ENCODE data around the gene EXT2. TPM values are rescaled to one million over a fixed set of nuclear protein-coding genes. Genes with fewer than 3 reads are reported as not detected.

Gene EXT2
- total and polyA plus RNA-seq, 2 of the 13 experiments (the other 11 are each of a cell fraction or from before 2014, with no cell fraction given): 61.5 to 68.7 TPM

GRCh38 chr11:44072757-44073658 is 22.5 kb upstream of the EXT2 start:
- Histone ChIP-seq H4K20me1 (ENCODE audit: insufficient read depth, low read length) (no peaks in the 10 kb centered on the region), H3K9ac (ENCODE audit: insufficient read depth, low read depth, low read length) (no peak overlapping the region), H3K79me2 (ENCODE audit: insufficient read depth, low read length) (no peaks in the 10 kb centered on the region), H3K36me3 (replicated peaks in 1 of 2; ENCODE audit: control insufficient read depth in 1 of 2, insufficient read depth in 2 of 2, low read length in 2 of 2) (no peaks in the 10 kb centered on the region), H3K27me3 (ENCODE audit: control insufficient read depth in 1 of 2, insufficient read depth in 2 of 2, low read length in 2 of 2) (no peaks in the 10 kb centered on the region; a peak in 1 of 5 replicates), H3K9me3 (ENCODE audit: low read length) (no peaks in the 10 kb centered on the region), H3K4me1 (ENCODE audit: insufficient read depth, low read length) (no peaks in the 10 kb centered on the region), H2AFZ (ENCODE audit: low read length) (no peak overlapping the region), H3K27ac (ENCODE audit: extremely low read length, insufficient read depth, low read length) (no peak overlapping the region), H3K4me3 (replicated peaks in 1 of 3; ENCODE audit: insufficient read depth in 1 of 3, low read depth in 2 of 3, low read length in 3 of 3) (no peak overlapping the region), H3K4me2 (ENCODE audit: low read depth, low read length) (no peak overlapping the region)
- TF ChIP-seq RFX5 (IDR thresholded peaks at IDR 0.05; ENCODE audit: low read depth, low read length) (peak; percentile 55; the same call in 1 of the 2 replicates), ZNF629 (CRISPR knock-in tag; conservative IDR thresholded peaks at IDR 0.05) (0 out of 2 replicates have a peak, but pooled peaks have one; percentile 15), FOXJ3 (CRISPR knock-in tag; IDR thresholded peaks at IDR 0.05; ENCODE audit: borderline replicate concordance) (no peak)
- intact Hi-C loops (cut with micrococcal nuclease; ENCODE audit: unreplicated experiment) (no loop called here), in situ Hi-C loops (cut with HindIII; ENCODE audit: extremely low pct_ligation_motif_present, low pct_unique_long_range_greater_than_20kb) (no loop called here)
- DNase-seq (ENCODE audit: low spot score) (no peak), FAIRE-seq (no peak), ATAC-seq (no peak)
- ChIA-PET CTCF (ENCODE audit: low intra/inter-chr PET ratio, low total read pairs) (no interaction called here), POLR2A (no interaction called here)
- BruUV-seq (replicated peaks): no TSS peak
- WGBS (ENCODE audit: low lambda C conversion rate): 66% methylated on average over 8 of the region's 8 CpGs

DNA sequence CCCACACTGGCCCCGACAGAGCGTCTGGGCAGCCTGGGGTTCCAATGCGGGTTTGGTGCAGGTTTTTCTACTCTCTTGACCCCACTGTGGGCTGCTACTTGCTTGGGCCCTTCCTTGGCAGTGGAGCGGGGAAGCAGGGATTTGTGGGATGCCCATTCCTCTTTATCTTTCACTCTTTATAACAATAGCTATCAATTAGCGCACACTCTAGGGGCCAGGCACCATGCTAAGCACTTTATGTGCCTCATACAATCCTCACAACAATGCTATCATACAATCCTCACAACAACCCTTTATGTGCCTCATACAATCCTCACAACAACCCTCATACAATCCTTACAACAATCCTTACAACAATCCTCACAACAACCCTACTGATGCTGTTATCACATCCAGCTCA is 16.7 kb upstream of the EXT2 start:
- POLR2A ChIA-PET: no interaction called here
- CTCF ChIA-PET (ENCODE audit: low intra/inter-chr PET ratio, low total read pairs): no interaction called here
- DNase-seq (ENCODE audit: low spot score) (no peak), FAIRE-seq (no peak), ATAC-seq (no peak)
- H3K36me3 ChIP-seq (replicated peaks in 1 of 2; ENCODE audit: control insufficient read depth in 1 of 2, insufficient read depth in 2 of 2, low read length in 2 of 2): no peaks in the 10 kb centered on the region
- H3K9ac ChIP-seq (ENCODE audit: insufficient read depth, low read depth, low read length): no peak overlapping the region
- WGBS (ENCODE audit: low lambda C conversion rate): 57% methylated on average over 5 of the region's 5 CpGs
- TF ChIP-seq, protein P1, sequence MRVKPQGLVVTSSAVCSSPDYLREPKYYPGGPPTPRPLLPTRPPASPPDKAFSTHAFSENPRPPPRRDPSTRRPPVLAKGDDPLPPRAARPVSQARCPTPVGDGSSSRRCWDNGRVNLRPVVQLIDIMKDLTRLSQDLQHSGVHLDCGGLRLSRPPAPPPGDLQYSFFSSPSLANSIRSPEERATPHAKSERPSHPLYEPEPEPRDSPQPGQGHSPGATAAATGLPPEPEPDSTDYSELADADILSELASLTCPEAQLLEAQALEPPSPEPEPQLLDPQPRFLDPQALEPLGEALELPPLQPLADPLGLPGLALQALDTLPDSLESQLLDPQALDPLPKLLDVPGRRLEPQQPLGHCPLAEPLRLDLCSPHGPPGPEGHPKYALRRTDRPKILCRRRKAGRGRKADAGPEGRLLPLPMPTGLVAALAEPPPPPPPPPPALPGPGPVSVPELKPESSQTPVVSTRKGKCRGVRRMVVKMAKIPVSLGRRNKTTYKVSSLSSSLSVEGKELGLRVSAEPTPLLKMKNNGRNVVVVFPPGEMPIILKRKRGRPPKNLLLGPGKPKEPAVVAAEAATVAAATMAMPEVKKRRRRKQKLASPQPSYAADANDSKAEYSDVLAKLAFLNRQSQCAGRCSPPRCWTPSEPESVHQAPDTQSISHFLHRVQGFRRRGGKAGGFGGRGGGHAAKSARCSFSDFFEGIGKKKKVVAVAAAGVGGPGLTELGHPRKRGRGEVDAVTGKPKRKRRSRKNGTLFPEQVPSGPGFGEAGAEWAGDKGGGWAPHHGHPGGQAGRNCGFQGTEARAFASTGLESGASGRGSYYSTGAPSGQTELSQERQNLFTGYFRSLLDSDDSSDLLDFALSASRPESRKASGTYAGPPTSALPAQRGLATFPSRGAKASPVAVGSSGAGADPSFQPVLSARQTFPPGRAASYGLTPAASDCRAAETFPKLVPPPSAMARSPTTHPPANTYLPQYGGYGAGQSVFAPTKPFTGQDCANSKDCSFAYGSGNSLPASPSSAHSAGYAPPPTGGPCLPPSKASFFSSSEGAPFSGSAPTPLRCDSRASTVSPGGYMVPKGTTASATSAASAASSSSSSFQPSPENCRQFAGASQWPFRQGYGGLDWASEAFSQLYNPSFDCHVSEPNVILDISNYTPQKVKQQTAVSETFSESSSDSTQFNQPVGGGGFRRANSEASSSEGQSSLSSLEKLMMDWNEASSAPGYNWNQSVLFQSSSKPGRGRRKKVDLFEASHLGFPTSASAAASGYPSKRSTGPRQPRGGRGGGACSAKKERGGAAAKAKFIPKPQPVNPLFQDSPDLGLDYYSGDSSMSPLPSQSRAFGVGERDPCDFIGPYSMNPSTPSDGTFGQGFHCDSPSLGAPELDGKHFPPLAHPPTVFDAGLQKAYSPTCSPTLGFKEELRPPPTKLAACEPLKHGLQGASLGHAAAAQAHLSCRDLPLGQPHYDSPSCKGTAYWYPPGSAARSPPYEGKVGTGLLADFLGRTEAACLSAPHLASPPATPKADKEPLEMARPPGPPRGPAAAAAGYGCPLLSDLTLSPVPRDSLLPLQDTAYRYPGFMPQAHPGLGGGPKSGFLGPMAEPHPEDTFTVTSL (CRISPR knock-in tag; IDR thresholded peaks at IDR 0.05; ENCODE audit: borderline replicate concordance): no peak
- TF ChIP-seq ZNF781 (CRISPR knock-in tag; IDR thresholded peaks at IDR 0.05; ENCODE audit: borderline replicate concordance, not compliant biosample characterization) (no peak), ZNF616 (CRISPR knock-in tag; IDR thresholded peaks at IDR 0.05; ENCODE audit: low read depth) (no peak), ZNF34 (CRISPR knock-in tag; IDR thresholded peaks at IDR 0.05; ENCODE audit: borderline replicate concordance) (no peak)
- H3K79me2 ChIP-seq (ENCODE audit: insufficient read depth, low read length): no peaks in the 10 kb centered on the region
- no peak overlapping the region for H2AFZ ChIP-seq (ENCODE audit: low read length)
- H3K27ac ChIP-seq (ENCODE audit: extremely low read length, insufficient read depth, low read length): no peak overlapping the region
- in situ Hi-C loops (cut with HindIII; ENCODE audit: extremely low pct_ligation_motif_present, low pct_unique_long_range_greater_than_20kb): no loop called here
- BruUV-seq (replicated peaks): no TSS peak
- H3K4me1 ChIP-seq (ENCODE audit: insufficient read depth, low read length): peaks cover 13% of the 10 kb centered on the region
- peaks cover 1 to 10% of the 10 kb centered on the region in 2 experiments; a peak in 3 of 5 replicates for H3K27me3 ChIP-seq (ENCODE audit: control insufficient read depth in 1 of 2, insufficient read depth in 2 of 2, low read length in 2 of 2)
- no peaks in the 10 kb centered on the region for H3K9me3 ChIP-seq (ENCODE audit: low read length)
- no peak overlapping the region for H3K4me2 ChIP-seq (ENCODE audit: low read depth, low read length)
- intact Hi-C loops (cut with micrococcal nuclease; ENCODE audit: unreplicated experiment): no loop called here
- H4K20me1 ChIP-seq (ENCODE audit: insufficient read depth, low read length): no peaks in the 10 kb centered on the region
- H3K4me3 ChIP-seq (replicated peaks in 1 of 3; ENCODE audit: insufficient read depth in 1 of 3, low read depth in 2 of 3, low read length in 3 of 3): no peak overlapping the region
